K562 (cell line): ENCODE measurements around the gene LMBRD1. TPM values are rescaled to one million over a fixed set of nuclear protein-coding genes. Genes with fewer than 3 reads are reported as not detected.

Experiments used
- ATAC-seq: fragments of 200-7000 bp; cut with Tn5 transposase; 3 replicates; pipeline ENCODE4 v1.9.1; 2020; ENCODE audit warnings: moderate library complexity
- BruUV-seq: library from RNA; stranded (reverse); fragments of 400-500 nt; replicated peaks from 2 replicates; lab custom pipeline; 2021; lab: Mats Ljungman, UMichigan
- CTCF ChIA-PET: fragments of 300-600 bp; formaldehyde crosslinking; extraction: SDS; loops from one replicate; lab custom pipeline; 2021; ENCODE audit warnings: low intra/inter-chr PET ratio; lab: Yijun Ruan, JAX
- POLR2A ChIA-PET: fragments of 300-600, 350-650 bp; sonication (Branson Sonifier 250); formaldehyde crosslinking; extraction: SDS; loops from one replicate; lab custom pipeline; 2021; ENCODE audit warnings: antibody characterized with exemption, inconsistent platforms; lab: Yijun Ruan, JAX
- DNase-seq, 4 experiments: peaks; one replicate each; pipeline versions ENCODE4 v3.0.0 to v3.0.0-alpha.2; 2011 to 2018; ENCODE audit warnings: low spot score in 3 of 4, mixed read lengths in 3 of 4; ENCODE audit errors: extremely low read depth in 1 of 4
- FAIRE-seq: peaks from 2 replicates; lab custom pipeline; 2011; peaks lifted over from hg19 to GRCh38; lab: Jason Lieb, UNC
- H2AFZ ChIP-seq: 2 replicates; pipeline ENCODE4 v1.6.0; 2011; ENCODE audit warnings: low read depth, low read length, control low read depth, inconsistent platforms
- H3K27ac ChIP-seq: fragments of 200-600 bp; 3 replicates; pipeline ENCODE4 v1.8.0; 2011; ENCODE audit warnings: low read depth, mild to moderate bottlenecking, control low read depth, inconsistent platforms, low read length, moderate library complexity, mixed read lengths; ENCODE audit errors: extremely low read depth
- H3K27me3 ChIP-seq, 2 experiments: fragments of 300-600 bp in 1 of 2; 2 replicates in 1 of 2; 3 replicates in 1 of 2; pipeline versions ENCODE4 v1.6.0 to v1.8.0; 2011; ENCODE audit warnings: inconsistent platforms in 2 of 2, low read length in 2 of 2, mild to moderate bottlenecking in 1 of 2, mixed read lengths in 1 of 2, moderate library complexity in 1 of 2; ENCODE audit not compliant: control insufficient read depth in 2 of 2, insufficient read depth in 2 of 2
- H3K36me3 ChIP-seq: fragments of 300-600 bp; 3 replicates; pipeline ENCODE4 v1.8.0; 2011; ENCODE audit warnings: mild to moderate bottlenecking, low read length, inconsistent platforms; ENCODE audit not compliant: control insufficient read depth, insufficient read depth
- H3K4me1 ChIP-seq, 2 experiments: fragments of 200-600 bp in 1 of 2; replicated peaks in 1 of 2; 2 replicates in 1 of 2; 3 replicates in 1 of 2; pipeline versions ENCODE4 v1.5.1 to v1.8.0; 2011; ENCODE audit warnings: inconsistent platforms in 2 of 2, low read length in 2 of 2, mild to moderate bottlenecking in 1 of 2, mixed read lengths in 1 of 2, moderate library complexity in 1 of 2; ENCODE audit not compliant: control insufficient read depth in 2 of 2, insufficient read depth in 2 of 2
- H3K4me2 ChIP-seq: 2 replicates; pipeline ENCODE4 v1.6.1; 2011; ENCODE audit warnings: low read length, control low read depth, inconsistent platforms, mixed read lengths; ENCODE audit not compliant: insufficient read depth
- H3K4me3 ChIP-seq: fragments of 200-600 bp; sonication (generic), shearing (Covaris generic); 2 replicates; pipeline ENCODE4 v1.5.1; 2016; ENCODE audit warnings: control low read depth, inconsistent platforms
- H3K79me2 ChIP-seq: fragments of 200-600 bp; 3 replicates; pipeline ENCODE4 v1.8.0; 2011; ENCODE audit warnings: low read length, inconsistent platforms; ENCODE audit not compliant: control insufficient read depth, insufficient read depth
- H3K9ac ChIP-seq, 2 experiments: 2 replicates each; pipeline versions ENCODE4 v1.6.0 to v1.6.1; 2011; ENCODE audit warnings: low read depth in 2 of 2, low read length in 2 of 2, control low read depth in 1 of 2, inconsistent platforms in 1 of 2, mild to moderate bottlenecking in 1 of 2, mixed read lengths in 1 of 2; ENCODE audit not compliant: insufficient read depth in 1 of 2
- H3K9me1 ChIP-seq: one replicate; pipeline ENCODE4 v1.6.0; 2011; ENCODE audit warnings: inconsistent platforms, mild to moderate bottlenecking, low read length, moderate library complexity; ENCODE audit not compliant: control insufficient read depth, insufficient read depth
- H3K9me3 ChIP-seq: replicated peaks from 2 replicates; pipeline ENCODE4 v1.5.1; 2011; ENCODE audit warnings: low read depth, low read length, inconsistent platforms; ENCODE audit not compliant: control insufficient read depth, insufficient read depth
- H4K20me1 ChIP-seq: replicated peaks from 2 replicates; pipeline ENCODE4 v1.6.1; 2011; ENCODE audit warnings: low read length, inconsistent platforms, mixed read lengths; ENCODE audit not compliant: control insufficient read depth, insufficient read depth
- CHD2 ChIP-seq: IDR thresholded peaks from 2 replicates; pipeline ENCODE4 v1.6.1; 2011; ENCODE audit warnings: low read depth, low read length
- CTCFL ChIP-seq: IDR thresholded peaks from 2 replicates; pipeline ENCODE4 v1.6.1; 2011; ENCODE audit warnings: borderline replicate concordance, low read depth, mild to moderate bottlenecking, moderate library complexity, low read length; ENCODE audit not compliant: insufficient read depth, poor library complexity, severe bottlenecking
- MCM5 ChIP-seq: fragments of 450-650 bp; IDR thresholded peaks from 2 replicates; pipeline ENCODE4 v1.6.1; 2016; ENCODE audit warnings: low read depth
- MCM7 ChIP-seq, 2 experiments: fragments of 450-650 bp; IDR thresholded peaks; 2 replicates each; pipeline ENCODE4 v1.6.1; 2016 to 2018
- MTA2 ChIP-seq: fragments of 450-650 bp; IDR thresholded peaks from 2 replicates; pipeline ENCODE4 v1.6.1; 2016; ENCODE audit warnings: low read depth
- PBX2 ChIP-seq, 2 experiments: IDR thresholded peaks in 1 of 2; conservative IDR thresholded peaks in 1 of 2; 2 replicates each; pipeline ENCODE4 v1.6.1; 2016; ENCODE audit warnings: low read depth in 2 of 2, mild to moderate bottlenecking in 1 of 2, missing compliant biosample characterization in 1 of 2, missing genetic modification characterization in 1 of 2, moderate library complexity in 1 of 2
- RAD51 ChIP-seq: fragments of 450-650 bp; IDR thresholded peaks from 2 replicates; pipeline ENCODE4 v1.7.1; 2016; ENCODE audit warnings: low read depth, mild to moderate bottlenecking, borderline replicate concordance
- RERE ChIP-seq: sonication (generic); formaldehyde crosslinking; IDR thresholded peaks from 2 replicates; pipeline ENCODE4 v1.8.0; 2023; ENCODE audit warnings: missing genetic modification reagents, mild to moderate bottlenecking, borderline replicate concordance
- ZBTB17 ChIP-seq: fragments of 450-650 bp; formaldehyde crosslinking; IDR thresholded peaks from 2 replicates; pipeline ENCODE4 v1.4.0; 2020; ENCODE audit warnings: mild to moderate bottlenecking
- ZBTB7A ChIP-seq: IDR thresholded peaks from 2 replicates; pipeline ENCODE4 v1.6.1; 2011; ENCODE audit warnings: low read depth, mild to moderate bottlenecking, low read length, moderate library complexity, borderline replicate concordance; ENCODE audit not compliant: control insufficient read depth
- ZFX ChIP-seq: sonication (generic); formaldehyde crosslinking; IDR thresholded peaks from 2 replicates; pipeline ENCODE4 v1.8.0; 2022; ENCODE audit warnings: mild to moderate bottlenecking, missing genetic modification reagents, moderate library complexity
- ZNF121 ChIP-seq: sonication (generic); formaldehyde crosslinking; conservative IDR thresholded peaks from 2 replicates; pipeline ENCODE4 v1.8.0; 2022; ENCODE audit warnings: missing genetic modification reagents
- ZNF77 ChIP-seq: fragments of 250-450 bp; sonication (Bioruptor Pico); IDR thresholded peaks from 2 replicates; pipeline ENCODE4 v1.5.0; 2020
- WGBS: fragments of 100-300 bp; shearing (Covaris generic); methylation state at CpG from one replicate; pipeline ENCODE4 v1.1.6; 2016; ENCODE audit warnings: low coverage, mixed read lengths; ENCODE audit not compliant: insufficient coverage; ENCODE audit errors: missing lambda C conversion rate; 5-methylcytosine and 5-hydroxymethylcytosine counted together
- in situ Hi-C: fragments of 300-500 bp; cut with MboI; formaldehyde crosslinking; loops from 4 replicates; pipeline ENCODE4 v1.15.0; 2018; ENCODE audit warnings: inconsistent platforms, mixed read lengths
- intact Hi-C: fragments of 100-400 bp; cut with micrococcal nuclease; formaldehyde crosslinking; loops from 2 replicates; pipeline ENCODE4 v1.14.2; 2022
- polyA plus RNA-seq, 8 experiments: library from polyadenylated mRNA; depleted of rRNA in 4 of 8; stranded (reverse) in 5 of 8; unstranded in 3 of 8; fragments of >200 nt; fragmentation: Nextera tagmentation in 2 of 8; fragmentation: Illumina TruSeq in 1 of 8; extraction: Ambion mirVana in 2 of 8; extraction: Trizol in 1 of 8; gene quantifications; 2 replicates each; pipeline versions ENCODE4 v1.2.1 to v1.2.3, GENCODE V29; 2011 to 2014; ENCODE audit warnings: inconsistent platforms in 1 of 8, missing spikeins in 1 of 8
- total RNA-seq, 7 experiments: library from RNA; depleted of rRNA in 6 of 7; stranded (reverse); fragments of >200 nt in 6 of 7; fragmentation: Illumina TruSeq in 2 of 7; extraction: Trizol in 2 of 7; gene quantifications; 2 replicates each; pipeline versions ENCODE4 v1.2.1 to v1.2.3, GENCODE V29; 2011 to 2021; ENCODE audit warnings: low replicate concordance in 1 of 7

The LMBRD1 gene
- total and polyA plus RNA-seq, 9 of the 15 experiments (the other 6 are each of a cell fraction or from before 2014, with no cell fraction given): 14.0 to 85.2 (median 26.5) TPM

- no peak for FAIRE-seq
- Histone ChIP-seq H4K20me1 (no peaks in the 10 kb centered on the region), H3K4me1 (no peaks in the 10 kb centered on the region), H3K9me1 (no peaks in the 10 kb centered on the region), H3K27me3 (no peaks in the 10 kb centered on the region), H3K9ac (no peak overlapping the region), H3K9me3 (no peaks in the 10 kb centered on the region), H3K4me3 (no peak overlapping the region), H3K79me2 (no peaks in the 10 kb centered on the region), H3K36me3 (peaks cover 10% of the 10 kb centered on the region; the same call in 1 of the 3 replicates), H3K27ac (no peak overlapping the region), H2AFZ (no peak overlapping the region), H3K4me2 (no peak overlapping the region)
- no peak for ATAC-seq
- no peak for DNase-seq
- intact Hi-C loops (no loop called here), in situ Hi-C loops (no loop called here)
- ChIA-PET POLR2A (no interaction called here), CTCF (no interaction called here)
- WGBS: 69% methylated on average over 1 of the region's 1 CpG
- BruUV-seq: no TSS peak
- no peak for TF ChIP-seq ZNF121 (CRISPR knock-in tag)
- TF ChIP-seq RERE: no peak
- TF ChIP-seq CHD2: no peak
- TF ChIP-seq PBX2 (CRISPR knock-in tag; IDR thresholded peaks at IDR 0.05; ENCODE audit: low read depth): no peak
- no peak for TF ChIP-seq PBX2 (tag; conservative IDR thresholded peaks at IDR 0.05; ENCODE audit: low read depth)
- no peak for TF ChIP-seq ZBTB7A
- TF ChIP-seq ZBTB17 (CRISPR knock-in tag): no peak
- TF ChIP-seq RAD51: no peak
- TF ChIP-seq MTA2: no peak
- TF ChIP-seq MCM5: no peak
- TF ChIP-seq ZFX: no peak
- TF ChIP-seq MCM7 (IDR thresholded peaks at IDR 0.05): no peak
- TF ChIP-seq ZNF77 (CRISPR knock-in tag): no peak
- TF ChIP-seq CTCFL: no peak
These were observed 90.1 kb downstream of the LMBRD1 start for GRCh38 chr6:69706724-69707123.
